Stimulated activated naive CD4-positive, alpha-beta T cell (primary cell): ENCODE measurements around the gene MAP3K7CL.

Experiments
- DNase-seq, 6 experiments: peaks; one replicate each; lab custom pipeline; 2025; lab: John Stamatoyannopoulos, UW

MAP3K7CL gene

DNA sequence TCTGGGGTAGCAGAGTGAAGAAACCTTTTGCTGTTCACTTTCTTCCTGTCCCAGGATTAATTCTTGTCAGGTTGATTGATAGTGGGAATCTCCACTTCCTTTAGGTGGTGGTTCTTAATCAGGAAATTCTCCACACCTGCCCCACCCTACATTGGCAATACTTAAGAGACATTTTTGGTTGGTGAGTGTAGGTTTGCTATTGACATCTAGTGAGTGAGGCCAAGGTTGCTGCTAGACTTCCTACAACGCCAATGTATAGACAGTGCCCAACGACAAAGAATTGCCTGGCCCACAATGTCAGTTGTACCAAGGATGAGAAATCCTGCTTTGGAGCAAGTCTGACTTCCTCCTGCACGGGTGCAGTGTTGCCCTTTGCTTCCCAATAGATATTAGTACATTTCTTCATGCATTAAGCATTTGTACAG is 38.5 kb downstream of the MAP3K7CL start:
- no peak for DNase-seq

- no peak for DNase-seq
These were observed 40.5 kb downstream of the MAP3K7CL start for GRCh38 chr21:29170944-29171343.

DNA sequence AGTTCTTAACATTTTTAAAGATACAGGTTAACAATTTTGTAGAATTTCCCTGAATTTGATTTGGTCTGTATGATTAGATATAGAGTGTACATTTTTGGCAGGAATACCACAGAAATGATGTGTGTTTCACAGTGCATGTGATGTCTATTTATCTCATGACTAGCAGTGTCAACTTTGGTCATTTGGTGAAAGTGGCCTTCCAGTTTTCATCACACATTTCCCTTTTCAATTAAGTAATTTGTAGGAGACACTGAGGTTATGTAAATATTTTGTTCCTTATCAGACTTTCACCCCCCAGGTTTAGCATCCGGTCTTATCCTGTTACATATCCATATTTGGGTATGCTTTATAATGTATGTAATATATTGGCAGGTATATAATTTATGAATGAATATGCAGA is 41.8 kb downstream of the MAP3K7CL start:
- no peak for DNase-seq

GRCh38 chr21:29174607-29175013 is 44.2 kb downstream of the MAP3K7CL start:
- no peak for DNase-seq

- no peak for DNase-seq
These were observed 45.1 kb downstream of the MAP3K7CL start for GRCh38 chr21:29175408-29176134.

GRCh38 chr21:29176471-29177120 is 46.2 kb downstream of the MAP3K7CL start:
- no peak for DNase-seq

DNA sequence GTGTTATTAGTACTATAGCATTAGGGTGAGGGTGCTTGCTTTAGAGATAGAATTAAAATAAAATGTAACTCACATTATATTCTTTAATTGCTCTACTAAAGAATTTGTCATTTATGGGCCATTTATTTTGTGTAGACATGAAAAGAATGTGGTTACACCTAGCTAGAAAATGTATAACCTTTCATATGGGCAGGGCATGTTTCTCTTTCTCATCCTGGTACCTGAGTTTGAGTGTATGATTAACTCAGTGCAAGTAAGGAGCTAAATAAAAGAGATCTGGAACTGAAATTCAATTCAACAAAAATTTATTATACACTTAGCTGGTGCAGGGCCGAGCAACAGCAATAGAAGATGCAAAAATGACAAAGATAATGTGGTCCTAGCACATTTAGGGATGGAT is 47.4 kb downstream of the MAP3K7CL start:
- DNase-seq: no peak

- no peak for DNase-seq
These were observed 48.5 kb downstream of the MAP3K7CL start for GRCh38 chr21:29178926-29179325.

GRCh38 chr21:29179503-29179902 is 49.1 kb downstream of the MAP3K7CL start:
- no peak for DNase-seq

GRCh38 chr21:29181799-29182470 is 51.5 kb downstream of the MAP3K7CL start:
- no peak for DNase-seq

DNA sequence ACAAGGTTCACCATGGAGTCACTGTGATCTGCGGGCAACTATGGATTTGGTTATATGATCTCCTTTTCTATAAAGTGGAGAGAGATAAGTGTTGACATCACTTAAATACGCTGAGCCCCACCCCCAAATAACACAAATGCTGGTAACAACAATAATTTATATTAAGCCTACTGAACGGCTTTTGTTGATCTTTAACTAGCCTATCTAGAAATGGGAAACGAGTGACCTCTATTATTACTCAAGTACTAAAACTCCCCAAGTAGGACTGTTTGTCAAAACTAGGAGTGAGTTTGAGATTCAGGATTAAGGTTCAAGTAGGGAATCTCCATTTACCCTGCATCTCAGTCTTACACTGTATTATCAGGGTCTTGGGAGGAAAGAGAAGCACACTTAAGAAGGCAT is 52.2 kb downstream of the MAP3K7CL start:
- no peak for DNase-seq

DNA sequence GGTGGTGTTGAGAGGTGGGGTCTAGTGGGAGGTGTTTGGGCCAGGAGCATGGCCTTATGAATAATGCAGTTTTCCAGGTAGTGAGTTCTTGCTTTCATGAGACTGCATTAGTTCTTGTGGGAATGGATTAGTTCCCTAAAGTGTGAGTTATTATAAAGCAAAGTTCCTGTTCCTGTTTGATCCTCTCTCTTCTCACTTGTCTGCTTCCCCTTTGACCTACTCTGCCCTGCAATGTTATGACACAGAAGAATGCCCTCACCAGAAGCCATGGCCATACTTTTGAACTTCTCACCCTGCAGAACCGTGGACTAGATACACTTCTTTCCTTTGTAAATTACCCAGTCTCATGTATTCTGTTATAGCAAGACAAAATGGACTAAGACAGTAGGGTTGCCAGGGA is 53.6 kb downstream of the MAP3K7CL start:
- DNase-seq: no peak

DNA sequence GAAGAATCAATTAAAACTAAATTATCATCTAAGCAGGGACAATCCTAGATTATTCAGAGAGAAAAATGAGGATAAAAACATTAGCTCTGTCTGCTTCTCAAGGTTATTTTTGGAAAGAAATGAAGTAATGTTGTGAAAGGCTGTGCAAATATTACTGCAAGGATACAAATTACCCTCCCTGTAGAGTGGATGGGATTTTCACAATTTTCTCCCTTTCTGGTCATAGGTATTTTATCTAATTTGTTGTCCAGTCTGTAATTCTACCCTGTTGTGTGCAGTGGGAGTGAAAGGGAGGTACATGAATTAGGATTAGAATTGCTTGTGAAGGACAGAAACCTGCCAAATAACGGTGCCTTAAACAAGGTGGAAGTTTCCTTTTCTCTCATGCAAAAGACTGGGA is 54.7 kb downstream of the MAP3K7CL start:
- DNase-seq: no peak

DNA sequence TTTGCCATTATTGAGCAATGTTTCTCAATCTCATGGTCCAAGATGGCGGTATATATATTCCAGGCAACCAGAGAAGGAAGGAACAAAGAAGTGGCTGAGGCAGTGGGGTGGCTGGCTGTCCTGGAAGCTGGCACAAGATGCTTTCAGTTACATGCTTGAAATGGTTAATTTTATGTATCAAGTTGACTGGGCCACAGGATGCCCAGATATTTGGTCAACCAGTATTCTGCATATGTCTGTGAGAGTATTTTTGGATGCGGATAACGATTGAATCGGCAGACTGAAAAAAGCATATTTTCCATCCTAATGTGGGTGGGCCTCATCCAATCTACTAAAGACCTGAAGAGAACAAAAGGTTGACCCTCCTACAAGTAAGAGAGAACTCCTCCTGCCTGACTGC is 55.2 kb downstream of the MAP3K7CL start:
- no peak for DNase-seq

- DNase-seq: no peak
These were observed 55.8 kb downstream of the MAP3K7CL start for GRCh38 chr21:29186246-29186645.

DNA sequence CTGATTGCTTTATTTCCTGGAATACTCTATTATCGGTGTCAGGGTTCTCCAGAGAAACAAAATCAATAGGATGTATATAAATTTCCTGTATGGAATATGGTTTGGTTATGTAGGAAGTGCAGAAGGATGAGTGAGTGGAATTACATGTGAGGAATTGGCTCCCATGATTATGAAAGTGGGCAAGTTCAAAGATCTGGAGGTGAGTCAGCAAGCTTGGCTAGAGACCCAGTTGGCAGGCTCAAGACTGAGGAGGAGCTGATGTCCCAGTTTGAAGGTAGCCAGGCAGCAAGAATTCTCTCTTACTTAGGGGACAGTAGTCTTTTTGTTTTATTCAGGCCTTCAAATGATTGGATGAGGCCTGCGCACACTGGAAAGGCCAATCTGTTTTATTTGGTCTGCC is 57.5 kb downstream of the MAP3K7CL start:
- no peak for DNase-seq

- no peak for DNase-seq
These were observed 58.9 kb downstream of the MAP3K7CL start for GRCh38 chr21:29189353-29189752.

GRCh38 chr21:29190923-29191331 is 60.5 kb downstream of the MAP3K7CL start:
- no peak for DNase-seq

- no peak for DNase-seq
These were observed 62.6 kb downstream of the MAP3K7CL start for GRCh38 chr21:29193072-29193471.

DNA sequence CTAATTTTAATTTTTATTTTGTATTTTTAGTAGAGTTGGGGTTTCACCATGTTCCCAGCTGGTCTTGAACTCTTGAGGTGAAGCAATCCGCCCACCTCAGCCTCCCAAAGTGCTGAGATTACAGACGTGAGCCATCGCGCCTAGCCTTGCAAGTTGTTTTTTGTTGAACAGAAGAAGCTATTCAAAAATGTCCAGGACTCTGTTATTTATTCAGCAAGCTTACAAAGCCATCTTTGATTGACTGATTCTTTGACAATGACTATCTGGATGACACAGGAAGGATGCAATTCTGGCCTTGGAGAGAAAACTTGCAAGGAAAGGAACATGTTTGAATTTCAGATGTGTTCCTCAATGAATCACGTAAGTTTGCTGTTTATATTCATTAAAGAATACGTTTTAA is 63.5 kb downstream of the MAP3K7CL start:
- no peak for DNase-seq

- DNase-seq: no peak
These were observed 63.9 kb downstream of the MAP3K7CL start for GRCh38 chr21:29194342-29194741.

- DNase-seq: no peak
These were observed 64.4 kb downstream of the MAP3K7CL start for GRCh38 chr21:29194847-29195246.

- peak in 5 of 6 experiments; percentile 8 to 34 (median 24) for DNase-seq
These were observed 65.7 kb downstream of the MAP3K7CL start for GRCh38 chr21:29195981-29196669.
